Neural cell (in vitro differentiated cells): ENCODE measurements around the gene SACS.

ENCODE experiments used
- CTCF ChIP-seq: fragments of 450-650 bp; IDR thresholded peaks from 2 replicates; pipeline ENCODE4 v1.5.1; 2014; ENCODE audit warnings: antibody characterized with exemption, mild to moderate bottlenecking, moderate library complexity; ENCODE audit not compliant: poor library complexity, severe bottlenecking
- EP300 ChIP-seq: fragments of 450-650 bp; conservative IDR thresholded peaks from 2 replicates; pipeline ENCODE4 v1.6.1; 2014; ENCODE audit warnings: antibody characterized with exemption, mild to moderate bottlenecking, moderate library complexity; ENCODE audit not compliant: poor library complexity, severe bottlenecking
- EZH2 ChIP-seq: fragments of 200-600, 300-800 bp; shearing (Covaris generic), sonication (generic); IDR thresholded peaks from 2 replicates; pipeline ENCODE4 v1.6.1; 2014; ENCODE audit warnings: antibody characterized with exemption, low read length, borderline replicate concordance, mild to moderate bottlenecking; ENCODE audit not compliant: insufficient read depth, poor library complexity, severe bottlenecking
- MXI1 ChIP-seq: fragments of 450-650 bp; conservative IDR thresholded peaks from 2 replicates; pipeline ENCODE4 v1.6.1; 2014; ENCODE audit warnings: antibody characterized with exemption, mild to moderate bottlenecking; ENCODE audit not compliant: poor library complexity, severe bottlenecking
- POLR2AphosphoS5 ChIP-seq: IDR thresholded peaks from 2 replicates; pipeline ENCODE4 v1.6.1; 2012
- RAD21 ChIP-seq: fragments of 450-650 bp; conservative IDR thresholded peaks from 2 replicates; pipeline ENCODE4 v1.6.1; 2014; ENCODE audit warnings: antibody characterized with exemption, mild to moderate bottlenecking, moderate library complexity
- REST ChIP-seq: IDR thresholded peaks from 2 replicates; pipeline ENCODE4 v1.6.1; 2012; ENCODE audit warnings: borderline replicate concordance
- SMC3 ChIP-seq: fragments of 450-650 bp; conservative IDR thresholded peaks from 2 replicates; pipeline ENCODE4 v1.6.1; 2014; ENCODE audit warnings: antibody characterized with exemption, mild to moderate bottlenecking, moderate library complexity; ENCODE audit not compliant: poor library complexity
- TAF1 ChIP-seq: IDR thresholded peaks from 2 replicates; pipeline ENCODE4 v1.6.1; 2012; ENCODE audit warnings: low read depth

- TF ChIP-seq CTCF (no peak), EP300 (no peak), POLR2AphosphoS5 (no peak), RAD21 (no peak), EZH2 (no peak), MXI1 (no peak), REST (no peak), TAF1 (no peak), SMC3 (no peak)
These were observed 39.7 kb upstream of the SACS start for GRCh38 chr13:23473221-23473620.
